ENCODE results near the gene ARMC9. TPM values are rescaled to one million over a fixed set of nuclear protein-coding genes. Genes with fewer than 3 reads are reported as not detected.
"Not testable (repeated sequence)": the region's sequence is repeated elsewhere in the genome, so short reads cannot be mapped to it uniquely, and the experiment has no call there.

Gene ARMC9
- total and polyA plus RNA-seq, 2 donors from 2014 or later, result 7.3 to 18.2 TPM

DNA sequence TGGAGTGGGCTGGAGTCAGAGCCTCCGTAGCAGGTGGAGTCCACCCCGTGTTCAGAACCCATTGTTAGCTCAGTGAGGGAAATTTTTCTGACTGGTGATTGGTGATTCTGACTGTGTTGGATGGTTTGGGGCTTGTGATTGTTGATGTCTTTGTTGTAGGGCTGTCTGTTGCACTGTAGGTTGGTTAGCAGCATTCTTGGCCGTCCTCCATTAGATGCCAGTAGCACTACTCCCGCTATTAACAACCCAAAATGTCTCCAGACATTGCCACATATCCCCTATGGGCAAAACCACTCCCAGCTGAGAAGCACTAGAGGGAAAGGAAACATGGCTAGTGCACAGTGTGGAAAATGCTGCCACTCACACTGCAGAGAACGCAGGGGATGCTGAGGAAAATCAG is 51.7 kb downstream of the ARMC9 start:
- intact Hi-C loops (cut with DNase I), result no loop called here
- H3K27ac ChIP-seq (ENCODE audit: low read depth in 2 of 2, low read length in 2 of 2), result no peak overlapping the region
- H3K9me3 ChIP-seq (ENCODE audit: control insufficient read depth in 2 of 3, insufficient read depth in 1 of 3, low read length in 3 of 3), result no peaks in the 10 kb centered on the region
- no peak overlapping the region for H3K4me3 ChIP-seq (ENCODE audit: low read length in 3 of 3)
- no peaks in the 10 kb centered on the region for H3K27me3 ChIP-seq (ENCODE audit: control insufficient read depth, insufficient read depth, low read length)
- TF ChIP-seq, protein P1, sequence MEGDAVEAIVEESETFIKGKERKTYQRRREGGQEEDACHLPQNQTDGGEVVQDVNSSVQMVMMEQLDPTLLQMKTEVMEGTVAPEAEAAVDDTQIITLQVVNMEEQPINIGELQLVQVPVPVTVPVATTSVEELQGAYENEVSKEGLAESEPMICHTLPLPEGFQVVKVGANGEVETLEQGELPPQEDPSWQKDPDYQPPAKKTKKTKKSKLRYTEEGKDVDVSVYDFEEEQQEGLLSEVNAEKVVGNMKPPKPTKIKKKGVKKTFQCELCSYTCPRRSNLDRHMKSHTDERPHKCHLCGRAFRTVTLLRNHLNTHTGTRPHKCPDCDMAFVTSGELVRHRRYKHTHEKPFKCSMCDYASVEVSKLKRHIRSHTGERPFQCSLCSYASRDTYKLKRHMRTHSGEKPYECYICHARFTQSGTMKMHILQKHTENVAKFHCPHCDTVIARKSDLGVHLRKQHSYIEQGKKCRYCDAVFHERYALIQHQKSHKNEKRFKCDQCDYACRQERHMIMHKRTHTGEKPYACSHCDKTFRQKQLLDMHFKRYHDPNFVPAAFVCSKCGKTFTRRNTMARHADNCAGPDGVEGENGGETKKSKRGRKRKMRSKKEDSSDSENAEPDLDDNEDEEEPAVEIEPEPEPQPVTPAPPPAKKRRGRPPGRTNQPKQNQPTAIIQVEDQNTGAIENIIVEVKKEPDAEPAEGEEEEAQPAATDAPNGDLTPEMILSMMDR (IDR thresholded peaks at IDR 0.05; ENCODE audit: borderline replicate concordance, extremely low read depth, insufficient read depth), result no peak
- FAIRE-seq (no peak), DNase-seq (no peak)
- H3K9ac ChIP-seq (ENCODE audit: low read length in 3 of 3), result no peak overlapping the region
- no peaks in the 10 kb centered on the region for H3K4me1 ChIP-seq (ENCODE audit: control insufficient read depth in 2 of 3, insufficient read depth in 2 of 3, low read depth in 1 of 3, low read length in 3 of 3)
- peaks cover 0 to 3% (median 0%) of the 10 kb centered on the region in 3 donors for H3K36me3 ChIP-seq (ENCODE audit: control insufficient read depth in 2 of 3, insufficient read depth in 3 of 3, low read length in 3 of 3)

DNA sequence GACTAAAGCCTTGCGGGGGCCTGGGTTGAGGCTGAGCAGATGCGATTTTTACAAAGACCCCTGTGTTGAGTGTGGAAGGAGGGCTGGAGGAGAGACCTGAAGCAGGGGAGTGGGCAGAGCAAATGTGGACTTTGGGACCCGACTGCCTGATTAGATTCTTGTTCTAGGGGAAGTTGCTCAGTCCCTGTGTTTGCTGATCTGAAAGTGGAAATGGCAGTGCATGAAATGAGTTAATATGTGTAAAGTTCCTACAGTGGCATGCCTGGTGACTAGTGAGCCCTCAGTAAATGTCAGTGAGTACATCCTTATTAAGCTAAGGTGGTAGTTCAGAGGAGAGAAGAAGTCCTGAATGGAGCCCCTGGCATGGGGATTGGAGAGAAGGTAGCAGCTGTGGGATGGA is 52.3 kb downstream of the ARMC9 start:
- H3K27ac ChIP-seq (ENCODE audit: low read depth in 2 of 2, low read length in 2 of 2), result no peak overlapping the region

DNA sequence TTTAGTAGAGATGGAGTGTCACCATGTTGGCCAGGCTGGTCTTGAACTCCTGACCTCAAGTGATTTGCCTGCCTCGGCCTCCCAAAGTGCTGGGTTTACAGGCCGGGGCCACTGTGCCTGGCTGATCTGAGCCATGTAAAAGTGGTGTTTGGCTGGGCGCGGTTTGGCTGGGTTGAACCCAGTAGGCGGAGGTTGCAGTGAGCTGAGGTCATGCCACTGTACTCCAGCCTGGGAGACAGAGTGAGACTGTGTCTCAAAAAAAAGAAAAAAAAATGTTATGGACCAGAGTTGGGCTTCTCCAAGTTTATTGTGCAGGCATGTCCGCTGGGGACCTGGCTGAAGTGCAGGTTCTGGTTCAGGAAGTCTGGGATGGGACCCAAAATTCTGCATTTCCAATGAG is 54.9 kb downstream of the ARMC9 start:
- DNase-seq; H3K27ac ChIP-seq (ENCODE audit: low read depth in 2 of 2, low read length in 2 of 2); intact Hi-C loops (cut with DNase I); H3K4me1 ChIP-seq (ENCODE audit: control insufficient read depth in 2 of 3, insufficient read depth in 2 of 3, low read depth in 1 of 3, low read length in 3 of 3); H3K27me3 ChIP-seq (ENCODE audit: control insufficient read depth, insufficient read depth, low read length); H3K4me3 ChIP-seq (ENCODE audit: low read length in 3 of 3); H3K9ac ChIP-seq (ENCODE audit: low read length in 3 of 3); H3K9me3 ChIP-seq (ENCODE audit: control insufficient read depth in 2 of 3, insufficient read depth in 1 of 3, low read length in 3 of 3); FAIRE-seq; H3K36me3 ChIP-seq (ENCODE audit: control insufficient read depth in 2 of 3, insufficient read depth in 3 of 3, low read length in 3 of 3): not testable (repeated sequence)

More for the DNA sequence above, 52.3 kb downstream of the ARMC9 start:
- no peak for FAIRE-seq
- DNase-seq, result no peak
- Histone ChIP-seq H3K4me1 (ENCODE audit: control insufficient read depth in 2 of 3, insufficient read depth in 2 of 3, low read depth in 1 of 3, low read length in 3 of 3) (no peaks in the 10 kb centered on the region), H3K36me3 (ENCODE audit: control insufficient read depth in 2 of 3, insufficient read depth in 3 of 3, low read length in 3 of 3) (peaks cover 0 to 3% (median 0%) of the 10 kb centered on the region in 3 donors), H3K9ac (ENCODE audit: low read length in 3 of 3) (no peak overlapping the region), H3K27me3 (ENCODE audit: control insufficient read depth, insufficient read depth, low read length) (no peaks in the 10 kb centered on the region), H3K4me3 (ENCODE audit: low read length in 3 of 3) (no peak overlapping the region), H3K9me3 (ENCODE audit: control insufficient read depth in 2 of 3, insufficient read depth in 1 of 3, low read length in 3 of 3) (no peaks in the 10 kb centered on the region)
- intact Hi-C loops (cut with DNase I), result no loop called here
- TF ChIP-seq, protein P1 (IDR thresholded peaks at IDR 0.05; ENCODE audit: borderline replicate concordance, extremely low read depth, insufficient read depth), result no peak

DNA sequence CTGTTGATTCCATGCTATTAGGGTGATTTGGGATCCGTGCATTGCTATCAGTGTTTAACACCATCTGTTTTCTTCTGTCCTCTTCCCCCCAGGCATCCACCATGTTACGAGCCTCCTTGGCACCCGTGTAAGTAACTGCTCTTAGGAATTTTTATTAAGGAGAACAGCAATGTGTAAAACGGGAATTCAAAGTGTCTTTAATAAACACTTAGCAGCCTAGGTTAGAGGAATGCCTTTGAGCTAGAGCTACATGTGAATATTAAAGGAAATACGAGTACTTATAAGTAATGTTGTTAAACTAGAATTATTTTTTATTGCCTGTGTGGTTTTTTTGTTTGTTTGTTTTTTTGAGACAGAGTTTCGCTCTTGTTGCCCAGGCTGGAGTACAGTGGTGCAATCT is 58.1 kb downstream of the ARMC9 start:
- peaks cover 0 to 2% (median 2%) of the 10 kb centered on the region in 3 donors for H3K36me3 ChIP-seq (ENCODE audit: control insufficient read depth in 2 of 3, insufficient read depth in 3 of 3, low read length in 3 of 3)
- H3K27ac ChIP-seq (ENCODE audit: low read depth in 2 of 2, low read length in 2 of 2), result no peak overlapping the region
- no peaks in the 10 kb centered on the region for H3K9me3 ChIP-seq (ENCODE audit: control insufficient read depth in 2 of 3, insufficient read depth in 1 of 3, low read length in 3 of 3)
- H3K4me1 ChIP-seq (ENCODE audit: control insufficient read depth in 2 of 3, insufficient read depth in 2 of 3, low read depth in 1 of 3, low read length in 3 of 3), result no peaks in the 10 kb centered on the region
- DNase-seq (no peak), FAIRE-seq (no peak)
- no peak overlapping the region for H3K9ac ChIP-seq (ENCODE audit: low read length in 3 of 3)
- no peaks in the 10 kb centered on the region for H3K27me3 ChIP-seq (ENCODE audit: control insufficient read depth, insufficient read depth, low read length)
- intact Hi-C loops (cut with DNase I), result no loop called here
- no peak overlapping the region for H3K4me3 ChIP-seq (ENCODE audit: low read length in 3 of 3)
- TF ChIP-seq, protein P1 (IDR thresholded peaks at IDR 0.05; ENCODE audit: borderline replicate concordance, extremely low read depth, insufficient read depth), result no peak
